Measurements from ENCODE around the gene HOMER3.

DNA sequence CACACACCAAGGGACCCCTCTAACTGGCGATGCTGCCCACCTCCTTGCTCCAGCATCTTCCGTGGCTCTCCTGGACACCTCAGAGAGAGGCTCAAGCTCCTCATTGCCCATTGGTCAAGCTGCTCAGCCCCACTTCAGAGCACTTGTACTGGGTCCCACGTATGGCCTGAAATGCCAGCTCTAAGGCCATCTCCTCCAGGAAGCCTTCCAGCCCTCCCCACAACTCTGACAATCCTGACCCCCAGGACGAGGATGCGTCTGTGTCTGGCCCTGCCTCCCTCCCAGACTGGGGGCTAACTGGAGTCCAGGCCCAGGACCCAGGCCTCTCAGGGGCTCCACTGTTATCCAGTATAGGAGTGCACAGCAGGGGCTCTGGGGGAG is 7.9 kb upstream of the HOMER3 start:
- TF ChIP-seq, protein P1, sequence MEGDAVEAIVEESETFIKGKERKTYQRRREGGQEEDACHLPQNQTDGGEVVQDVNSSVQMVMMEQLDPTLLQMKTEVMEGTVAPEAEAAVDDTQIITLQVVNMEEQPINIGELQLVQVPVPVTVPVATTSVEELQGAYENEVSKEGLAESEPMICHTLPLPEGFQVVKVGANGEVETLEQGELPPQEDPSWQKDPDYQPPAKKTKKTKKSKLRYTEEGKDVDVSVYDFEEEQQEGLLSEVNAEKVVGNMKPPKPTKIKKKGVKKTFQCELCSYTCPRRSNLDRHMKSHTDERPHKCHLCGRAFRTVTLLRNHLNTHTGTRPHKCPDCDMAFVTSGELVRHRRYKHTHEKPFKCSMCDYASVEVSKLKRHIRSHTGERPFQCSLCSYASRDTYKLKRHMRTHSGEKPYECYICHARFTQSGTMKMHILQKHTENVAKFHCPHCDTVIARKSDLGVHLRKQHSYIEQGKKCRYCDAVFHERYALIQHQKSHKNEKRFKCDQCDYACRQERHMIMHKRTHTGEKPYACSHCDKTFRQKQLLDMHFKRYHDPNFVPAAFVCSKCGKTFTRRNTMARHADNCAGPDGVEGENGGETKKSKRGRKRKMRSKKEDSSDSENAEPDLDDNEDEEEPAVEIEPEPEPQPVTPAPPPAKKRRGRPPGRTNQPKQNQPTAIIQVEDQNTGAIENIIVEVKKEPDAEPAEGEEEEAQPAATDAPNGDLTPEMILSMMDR (IDR thresholded peaks at IDR 0.05; ENCODE audit: poor library complexity), result no peak
- no peak for TF ChIP-seq EZH2phosphoT487 (IDR thresholded peaks at IDR 0.05; ENCODE audit: low read depth, severe bottlenecking, unreplicated experiment)

Measured in hepatocyte (in vitro differentiated cells).